A549 treated with CpdA at 1 μM for 4 hours (cell line): Measurements from ENCODE around the gene SPRR4. TPM values are rescaled to one million over a fixed set of nuclear protein-coding genes. Genes with fewer than 3 reads are reported as not detected.

Experiments
- total RNA-seq: library from RNA; stranded (reverse); fragments of 200-300 nt; extraction: Qiagen RNA extraction; gene quantifications from 5 replicates; pipeline ENCODE4 v1.2.3, GENCODE V29; 2022; ENCODE audit warnings: low read depth

SPRR4 gene
- not detected in 5 replicates for total RNA-seq

DNA sequence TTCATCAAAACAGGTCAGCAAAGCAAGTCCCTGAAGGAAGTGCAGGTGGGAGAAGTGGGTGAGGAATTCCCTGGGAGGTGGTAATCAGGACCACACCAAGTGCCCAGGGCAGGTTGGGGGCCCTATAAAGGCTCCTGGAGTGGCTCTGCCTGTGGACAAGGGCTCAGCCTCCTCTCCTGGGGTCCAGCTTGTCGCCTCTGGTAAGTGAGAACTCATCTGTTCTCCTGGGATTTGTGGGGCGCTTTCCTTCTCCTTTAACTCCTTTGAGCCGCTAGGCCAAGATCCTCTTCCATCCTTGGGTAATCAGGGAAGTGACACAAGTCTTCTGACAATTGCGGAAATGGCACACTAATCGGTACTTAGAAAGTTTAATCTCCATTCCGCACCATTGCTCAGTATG, at the start of gene SPRR4:
Gene SPRR4, plus strand, starts transcription at position 154 of the 400 bp plus-strand sequence. CDS start 1,243 bp downstream, outside the sequence.

GRCh38 chr1:152946651-152947256, 23.7 kb upstream of the SPRR4 start, which contains the start of gene SPRR5:
SPRR5 (plus strand) TSS chr1:152947206; CDS start chr1:152948555, 1,349 bp downstream.

DNA sequence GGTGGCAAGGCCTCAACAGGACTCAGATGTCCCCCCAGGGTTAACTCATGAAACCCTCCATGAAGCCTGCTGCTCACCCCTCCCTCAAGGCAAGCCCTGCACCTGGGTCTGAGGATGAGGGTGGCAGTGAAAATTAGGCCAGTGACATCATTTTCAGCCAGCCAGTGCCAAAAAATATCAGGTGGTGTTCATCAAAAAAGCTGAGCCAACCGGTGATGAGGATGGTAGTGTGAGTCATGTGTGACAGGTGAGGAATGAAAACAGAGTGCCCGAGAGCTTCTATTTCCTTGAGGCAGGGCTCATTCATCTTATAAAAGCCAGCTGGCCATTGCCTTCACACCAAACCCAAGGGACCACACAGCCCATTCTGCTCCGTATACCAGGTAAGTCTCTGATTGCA, 13.3 kb downstream of the SPRR4 start, which contains the start of gene SPRR1A:
Gene SPRR1A, plus strand, starts transcription at position 339 of the 400 bp plus-strand sequence. CDS start 1,150 bp downstream, outside the sequence.

GRCh38 chr1:153001382-153001781, 30.9 kb downstream of the SPRR4 start, which contains the start of gene SPRR3:
SPRR3 (plus strand) TSS chr1:153001749; CDS start chr1:153003021, 1,272 bp downstream.

Other genes with a start within 250 kb of the SPRR4 start
- gene KPRP, start 212.6 kb upstream of the SPRR4 start, total RNA-seq, result not detected in 5 replicates
- not detected in 5 replicates for gene LCE1F, start 195.5 kb upstream of the SPRR4 start, total RNA-seq
- gene LCE1E, start 184.4 kb upstream of the SPRR4 start, total RNA-seq, result not detected in 5 replicates
- not detected in 5 replicates for gene LCE1D, start 173.9 kb upstream of the SPRR4 start, total RNA-seq
- not detected in 5 replicates for gene LCE1C, start 164.0 kb upstream of the SPRR4 start, total RNA-seq
- not detected in 5 replicates for gene LCE1B, start 158.7 kb upstream of the SPRR4 start, total RNA-seq
- gene LCE1A, start 143.2 kb upstream of the SPRR4 start, total RNA-seq, result not detected in 5 replicates
- gene LCE6A, start 127.8 kb upstream of the SPRR4 start, total RNA-seq, result not detected in 5 replicates
- not detected in 5 replicates for gene LCE7A, start 110.7 kb upstream of the SPRR4 start, total RNA-seq
- gene SMCP, start 92.3 kb upstream of the SPRR4 start, total RNA-seq, result not detected in 5 replicates
- gene IVL, start 62.1 kb upstream of the SPRR4 start, total RNA-seq, result 0.03 TPM in 1 of 5 replicates, not detected in the others
- gene SPRR5, start 23.4 kb upstream of the SPRR4 start, total RNA-seq, result not detected in 5 replicates
- not detected in 5 replicates for gene SPRR1A, start 13.4 kb downstream of the SPRR4 start, total RNA-seq
- 0.22 TPM in 1 of 5 replicates, not detected in the others for gene SPRR3, start 31.1 kb downstream of the SPRR4 start, total RNA-seq
- gene SPRR1B, start 60.6 kb downstream of the SPRR4 start, total RNA-seq, result not detected in 5 replicates
- gene SPRR2D, start 70.5 kb downstream of the SPRR4 start, total RNA-seq, result not detected in 5 replicates
- gene SPRR2A, start 86.9 kb downstream of the SPRR4 start, total RNA-seq, result not detected in 5 replicates
- not detected in 5 replicates for gene SPRR2B, start 101.0 kb downstream of the SPRR4 start, total RNA-seq
- gene SPRR2E, start 123.9 kb downstream of the SPRR4 start, total RNA-seq, result not detected in 5 replicates
- gene SPRR2F, start 142.9 kb downstream of the SPRR4 start, total RNA-seq, result not detected in 5 replicates
- not detected in 5 replicates for gene SPRR2G, start 180.2 kb downstream of the SPRR4 start, total RNA-seq
- not detected in 5 replicates for gene LELP1, start 232.8 kb downstream of the SPRR4 start, total RNA-seq
- not detected in 5 replicates for gene PRR9, start 246.9 kb downstream of the SPRR4 start, total RNA-seq